Smooth muscle cell (in vitro differentiated cells): ENCODE measurements around the gene KPNA2. TPM values are rescaled to one million over a fixed set of nuclear protein-coding genes. Genes with fewer than 3 reads are reported as not detected.
"Not testable (repeated sequence)": the region's sequence is repeated elsewhere in the genome, so short reads cannot be mapped to it uniquely, and the experiment has no call there.

ENCODE experiments used
- DNase-seq: peaks from one replicate; lab custom pipeline; 2025; ENCODE audit not compliant: unreplicated experiment; lab: John Stamatoyannopoulos, UW
- H2AFZ ChIP-seq: fragments of 200-600 bp; sonication (generic); 2 replicates; pipeline ENCODE4 v1.6.0; 2016; ENCODE audit warnings: antibody characterized with exemption, low read depth, mild to moderate bottlenecking
- H3F3A ChIP-seq: fragments of 200-600 bp; sonication (generic); 2 replicates; pipeline ENCODE4 v1.6.0; 2017; ENCODE audit warnings: antibody characterized with exemption, low read depth
- H3K27ac ChIP-seq: fragments of 200-600 bp; sonication (generic); 2 replicates; pipeline ENCODE4 v1.5.1; 2016; ENCODE audit warnings: low read depth, mild to moderate bottlenecking
- H3K27me3 ChIP-seq: fragments of 200-600 bp; sonication (generic); 2 replicates; pipeline ENCODE4 v1.6.1; 2016; ENCODE audit warnings: low read depth, mild to moderate bottlenecking
- H3K36me3 ChIP-seq: fragments of 200-600 bp; sonication (generic); 2 replicates; pipeline ENCODE4 v1.5.1; 2016; ENCODE audit warnings: low read depth
- H3K4me1 ChIP-seq: fragments of 200-600 bp; sonication (generic); 2 replicates; pipeline ENCODE4 v1.5.1; 2016; ENCODE audit warnings: low read depth
- H3K4me2 ChIP-seq: fragments of 200-600 bp; sonication (generic); 2 replicates; pipeline ENCODE4 v1.6.0; 2016; ENCODE audit warnings: mild to moderate bottlenecking
- H3K4me3 ChIP-seq: fragments of 200-600 bp; sonication (generic); 2 replicates; pipeline ENCODE4 v1.5.1; 2016; ENCODE audit warnings: mild to moderate bottlenecking
- H3K79me2 ChIP-seq: fragments of 200-600 bp; sonication (generic); 2 replicates; pipeline ENCODE4 v1.6.0; 2016; ENCODE audit warnings: low read depth, mild to moderate bottlenecking
- H3K9ac ChIP-seq: fragments of 200-600 bp; sonication (generic); 2 replicates; pipeline ENCODE4 v1.6.0; 2016; ENCODE audit warnings: low read depth
- H3K9me3 ChIP-seq: fragments of 200-600 bp; sonication (generic); replicated peaks from 2 replicates; pipeline ENCODE4 v1.5.1; 2016; ENCODE audit warnings: low read depth
- H4K20me1 ChIP-seq: fragments of 200-600 bp; sonication (generic); 2 replicates; pipeline ENCODE4 v1.6.0; 2016; ENCODE audit warnings: low read depth
- CTCF ChIP-seq: fragments of 200-600 bp; sonication (generic); IDR thresholded peaks from 2 replicates; pipeline ENCODE4 v1.5.1; 2017; ENCODE audit warnings: borderline replicate concordance, mild to moderate bottlenecking, antibody characterized with exemption; ENCODE audit not compliant: insufficient read depth, poor library complexity, severe bottlenecking
- WGBS: methylation state at CpG from one replicate; pipeline ENCODE4 v1.1.7; 2016; ENCODE audit warnings: low lambda C conversion rate; 5-methylcytosine and 5-hydroxymethylcytosine counted together
- polyA plus RNA-seq: library from polyadenylated mRNA; unstranded; fragments of >200 nt; fragmentation: Nextera tagmentation; extraction: Ambion mirVana; gene quantifications from 2 replicates; pipeline ENCODE4 v1.2.1, GENCODE V29; 2016
- total RNA-seq: library from RNA; depleted of rRNA; stranded (reverse); fragments of >200 nt; gene quantifications from 2 replicates; pipeline ENCODE4 v1.2.3, GENCODE V29; 2014

KPNA2 gene
- total and polyA plus RNA-seq, 2 experiments from 2014 or later = 84.6 to 135 TPM

- Histone ChIP-seq H3K4me1 (peaks cover 24% of the 10 kb centered on the region), H3F3A (no peaks in the 10 kb centered on the region), H3K4me3 (peak overlapping the region; percentile 54), H4K20me1 (peaks cover 7% of the 10 kb centered on the region), H3K36me3 (no peaks in the 10 kb centered on the region), H3K9me3 (no peaks in the 10 kb centered on the region), H3K79me2 (peaks cover 36% of the 10 kb centered on the region), H3K4me2 (peak overlapping the region; percentile 95), H3K9ac (no peak overlapping the region), H2AFZ (peak overlapping the region; percentile 79), H3K27ac (peak overlapping the region; percentile 48), H3K27me3 (no peaks in the 10 kb centered on the region)
- 5% methylated on average over 13 of the region's 27 CpGs for WGBS
- TF ChIP-seq CTCF = no peak
- peak; percentile 83 for DNase-seq
Observed at GRCh38 chr17:68035131-68035522, 408 bp upstream of the KPNA2 start.

GRCh38 chr17:68036304-68037147 is 991 bp downstream of the KPNA2 start:
- H3K27ac ChIP-seq = peak overlapping the region; percentile 96
- peaks cover 36% of the 10 kb centered on the region for H3K79me2 ChIP-seq
- TF ChIP-seq CTCF = no peak
- no peak for DNase-seq
- peak overlapping the region; percentile 95 for H3K9ac ChIP-seq
- H2AFZ ChIP-seq = peak overlapping the region; percentile 67
- peaks cover 7% of the 10 kb centered on the region for H4K20me1 ChIP-seq
- H3K4me1 ChIP-seq = peaks cover 24% of the 10 kb centered on the region
- WGBS = 12% methylated on average over 11 of the region's 11 CpGs
- H3K4me3 ChIP-seq = peak overlapping the region; percentile 88
- H3F3A ChIP-seq = no peaks in the 10 kb centered on the region
- peaks cover 9% of the 10 kb centered on the region for H3K36me3 ChIP-seq
- no peaks in the 10 kb centered on the region for H3K9me3 ChIP-seq
- no peaks in the 10 kb centered on the region for H3K27me3 ChIP-seq
- H3K4me2 ChIP-seq = peak overlapping the region; percentile 95

GRCh38 chr17:68047153-68047846 is 11.8 kb downstream of the KPNA2 start:
- Histone ChIP-seq H3K4me1 (no peaks in the 10 kb centered on the region), H3K9me3 (no peaks in the 10 kb centered on the region), H2AFZ (no peak overlapping the region), H3F3A (peaks cover 15% of the 10 kb centered on the region), H3K79me2 (no peaks in the 10 kb centered on the region), H3K36me3 (peaks cover 14% of the 10 kb centered on the region), H3K4me3 (no peak overlapping the region), H3K4me2 (no peak overlapping the region), H3K27ac (no peak overlapping the region), H3K9ac (no peak overlapping the region), H3K27me3 (no peaks in the 10 kb centered on the region), H4K20me1 (no peaks in the 10 kb centered on the region)
- DNase-seq = no peak
- no peak for TF ChIP-seq CTCF
- WGBS = 91% methylated on average over 9 of the region's 9 CpGs

GRCh38 chr17:68047890-68048542 is 12.5 kb downstream of the KPNA2 start:
- not testable (repeated sequence) for DNase-seq, H4K20me1 ChIP-seq, H3K79me2 ChIP-seq, H3K4me3 ChIP-seq, H3K4me2 ChIP-seq, H3K9me3 ChIP-seq, H2AFZ ChIP-seq, H3K27me3 ChIP-seq, H3K27ac ChIP-seq, H3K9ac ChIP-seq, H3K4me1 ChIP-seq
- peaks cover 15% of the 10 kb centered on the region for H3F3A ChIP-seq
- WGBS = 71% methylated on average over 7 of the region's 7 CpGs
- H3K36me3 ChIP-seq = peaks cover 14% of the 10 kb centered on the region
